K562 (cell line): ENCODE results near the gene SLAIN2. TPM values are rescaled to one million over a fixed set of nuclear protein-coding genes. Genes with fewer than 3 reads are reported as not detected.

Source experiments
- ATF1 ChIP-seq, 2 experiments: fragments of 450-650 bp in 1 of 2; IDR thresholded peaks; 2 replicates each; pipeline ENCODE4 v1.6.1; 2016; ENCODE audit warnings: missing compliant biosample characterization in 1 of 2, missing genetic modification characterization in 1 of 2
- CHCHD3 ChIP-seq: fragments of 250-450 bp; sonication (Bioruptor Pico); IDR thresholded peaks from 2 replicates; pipeline ENCODE4 v2.1.2; 2022; ENCODE audit warnings: mild to moderate bottlenecking
- EP400 ChIP-seq: fragments of 450-650 bp; IDR thresholded peaks from 2 replicates; pipeline ENCODE4 v1.6.1; 2017; ENCODE audit warnings: antibody characterized with exemption, mild to moderate bottlenecking, moderate library complexity
- GATAD2B ChIP-seq: fragments of 450-650 bp; IDR thresholded peaks from 2 replicates; pipeline ENCODE4 v1.6.1; 2017; ENCODE audit warnings: mild to moderate bottlenecking, borderline replicate concordance
- HDAC6 ChIP-seq: IDR thresholded peaks from 2 replicates; pipeline ENCODE4 v1.6.1; 2012; ENCODE audit warnings: low read depth, mild to moderate bottlenecking, control low read depth, inconsistent platforms, low read length, moderate library complexity
- KLF1 ChIP-seq: fragments of 450-650 bp; IDR thresholded peaks from 2 replicates; pipeline ENCODE4 v1.6.1; 2016; ENCODE audit warnings: missing genetic modification characterization, missing compliant biosample characterization
- KLF13 ChIP-seq: fragments of 450-650 bp; IDR thresholded peaks from 2 replicates; pipeline ENCODE4 v1.6.1; 2016; ENCODE audit warnings: missing genetic modification characterization, low read depth, mild to moderate bottlenecking, missing compliant biosample characterization, moderate library complexity, borderline replicate concordance
- LCOR ChIP-seq: sonication (generic); formaldehyde crosslinking; IDR thresholded peaks from 2 replicates; pipeline ENCODE4 v1.8.0; 2022; ENCODE audit warnings: mild to moderate bottlenecking, missing genetic modification reagents
- POLR2AphosphoS5 ChIP-seq: IDR thresholded peaks from 2 replicates; pipeline ENCODE4 v1.6.1; 2011; ENCODE audit warnings: mild to moderate bottlenecking, low read depth, low read length, moderate library complexity; ENCODE audit not compliant: control insufficient read depth, insufficient read depth
- RAD21 ChIP-seq, 2 experiments: fragments of 250-450 bp in 1 of 2; fragments of 450-650 bp in 1 of 2; sonication (Bioruptor Pico) in 1 of 2; formaldehyde crosslinking in 1 of 2; IDR thresholded peaks in 1 of 2; conservative IDR thresholded peaks in 1 of 2; 2 replicates each; pipeline versions ENCODE4 v1.4.0 to v1.8.0; 2020 to 2022; ENCODE audit warnings: mild to moderate bottlenecking in 2 of 2, moderate library complexity in 1 of 2
- TAF1 ChIP-seq: IDR thresholded peaks from 2 replicates; pipeline ENCODE4 v1.6.1; 2011; ENCODE audit warnings: mild to moderate bottlenecking, low read length, moderate library complexity; ENCODE audit not compliant: insufficient read depth, control insufficient read depth, severe bottlenecking; ENCODE audit errors: extremely low read depth
- TARDBP ChIP-seq: fragments of 450-650 bp; IDR thresholded peaks from 2 replicates; pipeline ENCODE4 v1.6.1; 2016
- ZNF347 ChIP-seq: fragments of 450-650 bp; formaldehyde crosslinking; IDR thresholded peaks from 2 replicates; pipeline ENCODE4 v1.4.0; 2020; ENCODE audit warnings: low read depth, mild to moderate bottlenecking, moderate library complexity
- polyA plus RNA-seq, 8 experiments: library from polyadenylated mRNA; depleted of rRNA in 4 of 8; stranded (reverse) in 5 of 8; unstranded in 3 of 8; fragments of >200 nt; fragmentation: Nextera tagmentation in 2 of 8; fragmentation: Illumina TruSeq in 1 of 8; extraction: Ambion mirVana in 2 of 8; extraction: Trizol in 1 of 8; gene quantifications; 2 replicates each; pipeline versions ENCODE4 v1.2.1 to v1.2.3, GENCODE V29; 2011 to 2014; ENCODE audit warnings: inconsistent platforms in 1 of 8, missing spikeins in 1 of 8
- total RNA-seq, 7 experiments: library from RNA; depleted of rRNA in 6 of 7; stranded (reverse); fragments of >200 nt in 6 of 7; fragmentation: Illumina TruSeq in 2 of 7; extraction: Trizol in 2 of 7; gene quantifications; 2 replicates each; pipeline versions ENCODE4 v1.2.1 to v1.2.3, GENCODE V29; 2011 to 2021; ENCODE audit warnings: low replicate concordance in 1 of 7
- TF ChIP-seq, protein P1 (sequence below), 2 experiments: IDR thresholded peaks; 2 replicates each; pipeline ENCODE4 v1.6.1; 2012; ENCODE audit warnings: improper control_type of control experiment in 2 of 2, low read depth in 2 of 2, low read length in 2 of 2, borderline replicate concordance in 1 of 2
- TF ChIP-seq, protein P2 (sequence below), 3 experiments: fragments of 200-800 bp in 1 of 3; sonication (Bioruptor generic) in 1 of 3; sonication (generic) in 1 of 3; formaldehyde crosslinking in 1 of 3; IDR thresholded peaks; 2 replicates each; pipeline versions ENCODE4 v1.6.1 to v1.8.0; 2016 to 2022; ENCODE audit warnings: mild to moderate bottlenecking in 2 of 3, missing compliant biosample characterization in 2 of 3, missing genetic modification characterization in 2 of 3, missing genetic modification reagents in 1 of 3
- TF ChIP-seq, protein P3 (sequence below): IDR thresholded peaks from 2 replicates; pipeline ENCODE4 v1.6.1; 2011; ENCODE audit warnings: borderline replicate concordance, low read depth, mild to moderate bottlenecking, moderate library complexity, low read length; ENCODE audit not compliant: insufficient read depth, poor library complexity, severe bottlenecking
- TF ChIP-seq, protein P4 (sequence below), 3 experiments: IDR thresholded peaks in 2 of 3; conservative IDR thresholded peaks in 1 of 3; 2 replicates each; pipeline ENCODE4 v1.5.1; 2011 to 2012; ENCODE audit warnings: low read length in 3 of 3, mild to moderate bottlenecking in 3 of 3, control low read depth in 2 of 3, improper control_type of control experiment in 1 of 3, inconsistent platforms in 1 of 3, low read depth in 1 of 3, mixed read lengths in 1 of 3, moderate library complexity in 1 of 3; ENCODE audit not compliant: insufficient read depth in 2 of 3

The SLAIN2 gene
- total and polyA plus RNA-seq, 9 of the 15 experiments (the other 6 are each of a cell fraction or from before 2014, with no cell fraction given) = 3.5 to 116 (median 35.0) TPM

DNA sequence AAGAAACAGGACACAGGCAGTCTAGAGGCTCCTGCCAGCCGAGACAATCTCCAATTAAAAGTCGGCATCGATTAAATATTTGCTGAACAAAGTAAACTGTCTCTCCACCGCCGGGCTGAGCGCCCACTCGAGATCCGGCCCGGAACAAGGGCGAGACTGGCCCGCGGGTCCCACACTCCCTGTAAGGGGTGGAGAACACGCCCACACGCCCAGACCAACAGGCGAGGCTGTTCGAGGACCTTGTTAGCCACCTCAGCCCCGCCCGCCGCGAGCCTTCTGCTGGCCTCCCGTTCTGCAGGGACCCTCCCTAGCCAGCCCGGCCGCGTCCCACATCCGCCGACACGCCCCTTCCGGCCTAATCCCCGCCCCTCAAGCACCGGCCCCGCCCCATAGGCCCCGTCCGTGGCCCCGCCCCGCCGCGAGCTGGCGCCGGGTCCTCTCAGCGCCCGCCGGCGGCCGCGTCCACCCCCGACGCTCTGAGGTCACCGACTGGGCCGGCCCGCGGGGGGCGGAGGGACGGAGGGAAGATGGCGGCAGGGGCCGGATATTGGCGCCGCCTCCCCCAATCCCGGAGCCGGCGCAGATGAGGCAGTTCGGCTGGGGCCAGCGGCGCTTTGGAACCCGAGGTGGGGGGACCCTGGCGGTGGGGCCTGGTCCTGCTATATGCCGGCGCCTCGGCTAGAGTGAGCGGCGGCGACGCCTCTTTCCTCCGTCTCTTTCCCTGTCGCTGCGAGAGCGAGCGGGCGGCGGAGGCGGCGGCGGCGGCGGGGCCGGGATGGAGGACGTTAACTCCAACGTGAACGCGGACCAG is at the start of gene SLAIN2 (continued):
- TF ChIP-seq, protein P1, sequence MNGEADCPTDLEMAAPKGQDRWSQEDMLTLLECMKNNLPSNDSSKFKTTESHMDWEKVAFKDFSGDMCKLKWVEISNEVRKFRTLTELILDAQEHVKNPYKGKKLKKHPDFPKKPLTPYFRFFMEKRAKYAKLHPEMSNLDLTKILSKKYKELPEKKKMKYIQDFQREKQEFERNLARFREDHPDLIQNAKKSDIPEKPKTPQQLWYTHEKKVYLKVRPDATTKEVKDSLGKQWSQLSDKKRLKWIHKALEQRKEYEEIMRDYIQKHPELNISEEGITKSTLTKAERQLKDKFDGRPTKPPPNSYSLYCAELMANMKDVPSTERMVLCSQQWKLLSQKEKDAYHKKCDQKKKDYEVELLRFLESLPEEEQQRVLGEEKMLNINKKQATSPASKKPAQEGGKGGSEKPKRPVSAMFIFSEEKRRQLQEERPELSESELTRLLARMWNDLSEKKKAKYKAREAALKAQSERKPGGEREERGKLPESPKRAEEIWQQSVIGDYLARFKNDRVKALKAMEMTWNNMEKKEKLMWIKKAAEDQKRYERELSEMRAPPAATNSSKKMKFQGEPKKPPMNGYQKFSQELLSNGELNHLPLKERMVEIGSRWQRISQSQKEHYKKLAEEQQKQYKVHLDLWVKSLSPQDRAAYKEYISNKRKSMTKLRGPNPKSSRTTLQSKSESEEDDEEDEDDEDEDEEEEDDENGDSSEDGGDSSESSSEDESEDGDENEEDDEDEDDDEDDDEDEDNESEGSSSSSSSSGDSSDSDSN (IDR thresholded peaks at IDR 0.05; ENCODE audit: borderline replicate concordance in 1 of 2, low read depth in 2 of 2, low read length in 2 of 2) = peak in 1 of 2 experiments; percentile 19; a peak in 2 of 4 replicates
- TF ChIP-seq KLF13 = peak; percentile 83
- peak; percentile 74; the same call in 1 of the 2 replicates for TF ChIP-seq LCOR
- TF ChIP-seq, protein P2, sequence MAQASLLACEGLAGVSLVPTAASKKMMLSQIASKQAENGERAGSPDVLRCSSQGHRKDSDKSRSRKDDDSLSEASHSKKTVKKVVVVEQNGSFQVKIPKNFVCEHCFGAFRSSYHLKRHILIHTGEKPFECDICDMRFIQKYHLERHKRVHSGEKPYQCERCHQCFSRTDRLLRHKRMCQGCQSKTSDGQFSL (CRISPR knock-in tag; IDR thresholded peaks at IDR 0.05) = peak; percentile 44; the same call in 1 of the 2 replicates
- TF ChIP-seq, protein P2 (tag; IDR thresholded peaks at IDR 0.05) = no peak
- TF ChIP-seq EP400 = peak; percentile 68
- TF ChIP-seq, protein P3, sequence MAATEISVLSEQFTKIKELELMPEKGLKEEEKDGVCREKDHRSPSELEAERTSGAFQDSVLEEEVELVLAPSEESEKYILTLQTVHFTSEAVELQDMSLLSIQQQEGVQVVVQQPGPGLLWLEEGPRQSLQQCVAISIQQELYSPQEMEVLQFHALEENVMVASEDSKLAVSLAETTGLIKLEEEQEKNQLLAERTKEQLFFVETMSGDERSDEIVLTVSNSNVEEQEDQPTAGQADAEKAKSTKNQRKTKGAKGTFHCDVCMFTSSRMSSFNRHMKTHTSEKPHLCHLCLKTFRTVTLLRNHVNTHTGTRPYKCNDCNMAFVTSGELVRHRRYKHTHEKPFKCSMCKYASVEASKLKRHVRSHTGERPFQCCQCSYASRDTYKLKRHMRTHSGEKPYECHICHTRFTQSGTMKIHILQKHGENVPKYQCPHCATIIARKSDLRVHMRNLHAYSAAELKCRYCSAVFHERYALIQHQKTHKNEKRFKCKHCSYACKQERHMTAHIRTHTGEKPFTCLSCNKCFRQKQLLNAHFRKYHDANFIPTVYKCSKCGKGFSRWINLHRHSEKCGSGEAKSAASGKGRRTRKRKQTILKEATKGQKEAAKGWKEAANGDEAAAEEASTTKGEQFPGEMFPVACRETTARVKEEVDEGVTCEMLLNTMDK = peak; percentile 24
- TF ChIP-seq RAD21 (CRISPR knock-in tag; conservative IDR thresholded peaks at IDR 0.05 in 1 of 2, IDR thresholded peaks at IDR 0.05 in 1 of 2) = peak in 1 of 2 experiments; percentile 24; a peak in 1 of 4 replicates
- TF ChIP-seq KLF1 (tag) = 0 out of 2 replicates have a peak, but pooled peaks have one; percentile 37
- no peak for TF ChIP-seq HDAC6
- TF ChIP-seq, protein P4, sequence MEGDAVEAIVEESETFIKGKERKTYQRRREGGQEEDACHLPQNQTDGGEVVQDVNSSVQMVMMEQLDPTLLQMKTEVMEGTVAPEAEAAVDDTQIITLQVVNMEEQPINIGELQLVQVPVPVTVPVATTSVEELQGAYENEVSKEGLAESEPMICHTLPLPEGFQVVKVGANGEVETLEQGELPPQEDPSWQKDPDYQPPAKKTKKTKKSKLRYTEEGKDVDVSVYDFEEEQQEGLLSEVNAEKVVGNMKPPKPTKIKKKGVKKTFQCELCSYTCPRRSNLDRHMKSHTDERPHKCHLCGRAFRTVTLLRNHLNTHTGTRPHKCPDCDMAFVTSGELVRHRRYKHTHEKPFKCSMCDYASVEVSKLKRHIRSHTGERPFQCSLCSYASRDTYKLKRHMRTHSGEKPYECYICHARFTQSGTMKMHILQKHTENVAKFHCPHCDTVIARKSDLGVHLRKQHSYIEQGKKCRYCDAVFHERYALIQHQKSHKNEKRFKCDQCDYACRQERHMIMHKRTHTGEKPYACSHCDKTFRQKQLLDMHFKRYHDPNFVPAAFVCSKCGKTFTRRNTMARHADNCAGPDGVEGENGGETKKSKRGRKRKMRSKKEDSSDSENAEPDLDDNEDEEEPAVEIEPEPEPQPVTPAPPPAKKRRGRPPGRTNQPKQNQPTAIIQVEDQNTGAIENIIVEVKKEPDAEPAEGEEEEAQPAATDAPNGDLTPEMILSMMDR (IDR thresholded peaks at IDR 0.05 in 2 of 3, conservative IDR thresholded peaks at IDR 0.05 in 1 of 3; ENCODE audit: insufficient read depth in 2 of 3, low read depth in 1 of 3, low read length in 3 of 3) = peak in 2 of 3 experiments; percentile 4 to 43; a peak in 3 of 6 replicates
- TF ChIP-seq GATAD2B = peak; percentile 92
- TF ChIP-seq ATF1 (CRISPR knock-in tag; IDR thresholded peaks at IDR 0.05) = no peak
- peak; percentile 70 for TF ChIP-seq ATF1 (tag; IDR thresholded peaks at IDR 0.05)
- peak; percentile 84; the same call in 1 of the 2 replicates for TF ChIP-seq TARDBP
- no peak for TF ChIP-seq CHCHD3 (CRISPR knock-in tag)
- peak; percentile 83 for TF ChIP-seq POLR2AphosphoS5
- TF ChIP-seq TAF1 = peak; percentile 71
- TF ChIP-seq ZNF347 (CRISPR knock-in tag) = no peak
